ENCODE measurements around the gene MERTK.
"Not testable (repeated sequence)": the region's sequence is repeated elsewhere in the genome, so short reads cannot be mapped to it uniquely, and the experiment has no call there.

MERTK gene

DNA sequence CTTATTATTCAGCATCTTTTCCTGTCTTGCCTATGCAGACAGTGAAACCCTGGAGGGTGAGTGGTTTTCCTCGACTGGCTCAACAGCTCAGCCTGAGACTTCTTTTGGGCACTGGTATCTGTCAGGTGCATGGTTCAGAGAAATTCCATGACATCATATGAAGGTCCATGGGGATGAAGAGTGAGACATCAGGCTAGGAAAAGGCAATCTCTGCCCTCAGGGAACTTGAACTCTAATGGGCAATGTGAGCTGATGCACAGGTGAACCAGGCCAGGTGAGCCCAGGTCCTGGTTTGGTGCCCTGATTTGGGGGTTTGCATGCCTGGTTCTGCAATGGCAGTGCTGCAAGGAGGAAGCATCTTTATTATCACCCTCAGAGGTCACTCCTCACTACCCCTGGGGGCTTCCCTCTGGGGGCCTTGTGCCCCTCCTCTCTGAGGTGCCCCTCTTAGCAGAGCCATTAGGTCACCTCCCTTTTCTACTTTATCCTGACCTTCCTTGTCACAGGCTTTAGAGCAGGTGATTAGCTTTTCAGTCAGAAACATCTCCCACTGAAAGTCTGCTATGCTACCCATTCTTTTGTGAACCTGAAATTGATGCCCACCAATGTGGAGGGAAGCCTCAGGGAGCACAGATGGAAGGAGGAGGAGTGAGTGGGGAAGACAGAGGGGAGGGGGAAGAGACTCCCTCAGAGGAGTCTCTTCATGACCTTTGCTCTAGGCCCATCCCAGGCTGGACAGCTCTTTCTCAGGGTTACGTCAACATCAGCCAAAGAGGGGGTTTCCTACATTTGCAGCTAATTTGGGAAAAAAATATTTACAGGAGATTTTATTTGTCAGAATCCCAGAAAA lies 47.3 kb downstream of the MERTK start:
- peaks cover 27% of the 10 kb centered on the region for H3K27me3 Mint-ChIP-seq
- no peaks in the 10 kb centered on the region for H3K9me3 Mint-ChIP-seq
- CTCF ChIA-PET, result no interaction called here
- H3K27ac Mint-ChIP-seq, result no peak overlapping the region
- H3K4me3 Mint-ChIP-seq, result no peak overlapping the region
- DNase-seq, result no peak
- H3K36me3 Mint-ChIP-seq, result no peaks in the 10 kb centered on the region
- no peaks in the 10 kb centered on the region for H3K4me1 Mint-ChIP-seq

GRCh38 chr2:111946294-111947114 lies 48.1 kb downstream of the MERTK start:
- H3K9me3 Mint-ChIP-seq, result no peaks in the 10 kb centered on the region
- CTCF ChIA-PET, result no interaction called here
- no peak overlapping the region for H3K27ac Mint-ChIP-seq
- H3K27me3 Mint-ChIP-seq, result peaks cover 27% of the 10 kb centered on the region
- H3K4me1 Mint-ChIP-seq, result no peaks in the 10 kb centered on the region
- H3K4me3 Mint-ChIP-seq, result no peak overlapping the region
- no peaks in the 10 kb centered on the region for H3K36me3 Mint-ChIP-seq
- no peak for DNase-seq

DNA sequence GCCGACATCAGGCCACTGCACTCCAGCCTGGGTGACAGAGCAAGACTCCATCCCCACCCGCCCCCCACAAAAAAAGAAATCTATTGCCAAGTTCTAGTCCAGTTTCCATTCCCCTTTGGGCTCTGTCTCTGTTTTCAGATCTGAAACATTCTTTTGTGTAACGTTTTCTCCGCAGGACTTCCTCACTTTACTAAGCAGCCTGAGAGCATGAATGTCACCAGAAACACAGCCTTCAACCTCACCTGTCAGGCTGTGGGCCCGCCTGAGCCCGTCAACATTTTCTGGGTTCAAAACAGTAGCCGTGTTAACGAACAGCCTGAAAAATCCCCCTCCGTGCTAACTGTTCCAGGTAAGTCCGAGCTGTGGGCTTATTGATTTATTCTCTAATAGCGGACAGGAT lies 48.8 kb downstream of the MERTK start:
- Mint-ChIP-seq H3K36me3 (no peaks in the 10 kb centered on the region), H3K9me3 (no peaks in the 10 kb centered on the region), H3K27ac (no peak overlapping the region), H3K27me3 (peaks cover 21% of the 10 kb centered on the region), H3K4me1 (no peaks in the 10 kb centered on the region), H3K4me3 (no peak overlapping the region)
- CTCF ChIA-PET, result no interaction called here
- DNase-seq, result no peak

DNA sequence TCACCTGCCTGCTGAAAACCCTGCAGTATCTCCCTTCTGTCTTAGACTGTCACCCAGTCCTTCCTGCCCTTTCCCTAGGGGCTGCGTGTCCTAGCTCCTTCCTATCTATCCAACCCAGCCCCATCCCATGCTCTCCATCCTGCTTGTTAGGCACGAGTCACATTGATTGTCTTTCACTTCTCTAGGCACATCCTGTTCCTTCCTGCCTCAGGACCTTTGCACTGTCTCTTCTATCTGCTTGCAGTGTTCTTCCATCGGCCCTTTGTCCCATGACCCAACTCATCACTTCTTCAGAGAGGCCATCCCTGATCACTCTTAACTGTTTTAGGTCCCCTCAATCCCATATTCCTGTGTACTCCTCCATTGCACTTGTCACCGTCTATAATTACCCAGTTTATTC lies 50.4 kb downstream of the MERTK start:
- no peaks in the 10 kb centered on the region for H3K4me1 Mint-ChIP-seq
- CTCF ChIA-PET, result no interaction called here

GRCh38 chr2:111950236-111950635 lies 51.8 kb downstream of the MERTK start:
- no peaks in the 10 kb centered on the region for H3K4me1 Mint-ChIP-seq
- no peak for DNase-seq
- no peaks in the 10 kb centered on the region for H3K9me3 Mint-ChIP-seq
- H3K27me3 Mint-ChIP-seq, result peaks cover 12% of the 10 kb centered on the region
- no peaks in the 10 kb centered on the region for H3K36me3 Mint-ChIP-seq
- CTCF ChIA-PET, result no interaction called here
- no peak overlapping the region for H3K27ac Mint-ChIP-seq
- H3K4me3 Mint-ChIP-seq, result no peak overlapping the region

More for the DNA sequence above, 50.4 kb downstream of the MERTK start:
- Mint-ChIP-seq H3K4me3 (no peak overlapping the region), H3K27me3 (peaks cover 12% of the 10 kb centered on the region), H3K36me3 (no peaks in the 10 kb centered on the region), H3K9me3 (no peaks in the 10 kb centered on the region), H3K27ac (no peak overlapping the region)
- no peak for DNase-seq

GRCh38 chr2:111951486-111951885 lies 53.1 kb downstream of the MERTK start:
- CTCF ChIA-PET, result interaction anchor here (1.0 kb wide), 1 partner anchor 12 kb away, joined by 3 read pairs; no protein-coding TSS in a partner anchor
- Mint-ChIP-seq H3K4me3 (no peak overlapping the region), H3K4me1 (no peaks in the 10 kb centered on the region)

GRCh38 chr2:111952871-111953452 lies 54.6 kb downstream of the MERTK start:
- Mint-ChIP-seq H3K27me3 (peaks cover 18% of the 10 kb centered on the region), H3K9me3 (no peaks in the 10 kb centered on the region)
- no peak for DNase-seq

More at GRCh38 chr2:111951486-111951885, 53.1 kb downstream of the MERTK start:
- no peaks in the 10 kb centered on the region for H3K9me3 Mint-ChIP-seq
- peaks cover 13% of the 10 kb centered on the region for H3K27me3 Mint-ChIP-seq
- H3K27ac Mint-ChIP-seq, result no peak overlapping the region
- no peaks in the 10 kb centered on the region for H3K36me3 Mint-ChIP-seq
- no peak for DNase-seq

DNA sequence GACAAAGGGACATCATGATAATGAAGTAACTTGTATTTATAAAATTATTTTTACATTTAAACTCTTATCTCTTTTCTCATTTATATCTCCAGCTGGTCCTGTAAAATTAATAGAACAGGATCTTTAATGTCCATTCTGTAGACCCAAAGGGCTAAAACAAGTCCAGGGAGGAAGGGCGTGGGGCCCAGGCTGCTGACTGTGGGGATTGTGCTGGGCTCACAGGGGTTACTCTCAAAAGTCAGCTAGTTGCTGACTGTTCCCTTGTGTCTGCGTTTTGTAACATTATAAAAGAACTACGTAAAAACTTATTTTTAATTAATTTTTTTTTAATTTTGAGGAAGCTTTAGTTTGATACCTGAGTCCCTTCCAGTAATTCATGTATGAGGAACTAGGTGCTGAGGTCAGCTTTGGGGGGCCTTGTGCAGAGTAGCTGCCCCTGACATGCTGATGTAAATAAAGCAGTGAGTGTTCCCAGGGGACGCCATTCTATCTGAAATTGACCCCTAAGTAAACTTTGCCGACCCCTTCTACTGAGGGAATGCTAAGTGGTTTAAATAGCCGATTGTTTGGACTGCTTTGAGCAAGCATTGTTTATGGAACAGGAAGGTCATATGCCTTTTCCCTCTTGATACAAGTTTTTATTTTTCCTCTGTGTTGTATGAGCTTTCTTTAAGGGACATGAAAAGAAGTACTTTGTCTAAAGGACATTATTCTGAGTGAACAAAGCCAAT lies 56.4 kb downstream of the MERTK start:
- no peaks in the 10 kb centered on the region for H3K9me3 Mint-ChIP-seq
- H3K36me3 Mint-ChIP-seq, result no peaks in the 10 kb centered on the region
- H3K4me1 Mint-ChIP-seq, result no peaks in the 10 kb centered on the region
- peaks cover 13% of the 10 kb centered on the region for H3K27me3 Mint-ChIP-seq
- no peak for DNase-seq
- no peak overlapping the region for H3K27ac Mint-ChIP-seq
- H3K4me3 Mint-ChIP-seq, result no peak overlapping the region
- CTCF ChIA-PET, result no interaction called here

More at GRCh38 chr2:111952871-111953452, 54.6 kb downstream of the MERTK start:
- Mint-ChIP-seq H3K4me3 (no peak overlapping the region), H3K4me1 (no peaks in the 10 kb centered on the region), H3K27ac (no peak overlapping the region), H3K36me3 (no peaks in the 10 kb centered on the region)
- CTCF ChIA-PET, result no interaction called here

DNA sequence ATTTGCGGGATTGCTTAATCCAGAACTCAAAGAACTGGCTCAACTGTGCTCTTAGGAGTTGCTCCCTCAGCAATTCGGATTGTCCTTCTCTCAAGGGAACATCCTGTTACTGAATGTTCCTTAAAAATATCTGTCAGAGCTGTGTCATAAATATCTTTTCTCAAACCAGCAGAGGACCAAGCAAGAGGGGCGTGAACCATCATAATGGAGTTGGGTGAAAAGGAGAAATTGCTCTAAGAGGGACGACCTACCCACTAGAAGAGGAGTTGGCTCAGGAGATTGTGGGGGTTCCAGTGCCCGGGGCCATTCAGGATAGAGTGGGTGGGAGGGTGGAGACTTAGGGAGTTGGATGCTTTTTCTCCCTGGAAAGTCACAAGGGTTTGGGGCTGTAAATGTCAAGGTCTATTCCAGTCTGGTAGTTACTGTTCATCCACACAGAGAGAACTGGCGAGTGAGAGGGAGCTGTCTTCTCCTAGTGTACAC lies 59.5 kb downstream of the MERTK start:
- CTCF ChIA-PET, result no interaction called here

GRCh38 chr2:111958901-111959300 lies 60.5 kb downstream of the MERTK start:
- Mint-ChIP-seq H3K9me3 (no peaks in the 10 kb centered on the region), H3K4me3 (no peak overlapping the region), H3K36me3 (no peaks in the 10 kb centered on the region), H3K4me1 (no peaks in the 10 kb centered on the region), H3K27ac (no peak overlapping the region), H3K27me3 (peaks cover 13% of the 10 kb centered on the region)
- CTCF ChIA-PET, result no interaction called here
- DNase-seq, result no peak

More for the DNA sequence above, 59.5 kb downstream of the MERTK start:
- Mint-ChIP-seq H3K27ac (no peak overlapping the region), H3K27me3 (peaks cover 13% of the 10 kb centered on the region), H3K9me3 (no peaks in the 10 kb centered on the region), H3K36me3 (no peaks in the 10 kb centered on the region), H3K4me1 (no peaks in the 10 kb centered on the region), H3K4me3 (no peak overlapping the region)
- no peak for DNase-seq

GRCh38 chr2:111961663-111962062 lies 63.3 kb downstream of the MERTK start:
- no peak for DNase-seq
- H3K36me3 Mint-ChIP-seq, result no peaks in the 10 kb centered on the region
- no peak overlapping the region for H3K27ac Mint-ChIP-seq
- CTCF ChIA-PET, result no interaction called here
- H3K27me3 Mint-ChIP-seq, result peaks cover 19% of the 10 kb centered on the region
- no peaks in the 10 kb centered on the region for H3K4me1 Mint-ChIP-seq
- H3K9me3 Mint-ChIP-seq, result no peaks in the 10 kb centered on the region
- no peak overlapping the region for H3K4me3 Mint-ChIP-seq

GRCh38 chr2:111963086-111963485 lies 64.7 kb downstream of the MERTK start:
- H3K4me3 Mint-ChIP-seq, DNase-seq, H3K9me3 Mint-ChIP-seq, H3K36me3 Mint-ChIP-seq, H3K4me1 Mint-ChIP-seq, H3K27ac Mint-ChIP-seq, CTCF ChIA-PET: not testable (repeated sequence)
- peaks cover 17% of the 10 kb centered on the region for H3K27me3 Mint-ChIP-seq

GRCh38 chr2:111963508-111963907 lies 65.1 kb downstream of the MERTK start:
- H3K9me3 Mint-ChIP-seq, CTCF ChIA-PET, H3K36me3 Mint-ChIP-seq, H3K27ac Mint-ChIP-seq, DNase-seq, H3K4me3 Mint-ChIP-seq, H3K4me1 Mint-ChIP-seq: not testable (repeated sequence)
- H3K27me3 Mint-ChIP-seq, result peaks cover 17% of the 10 kb centered on the region

- Mint-ChIP-seq H3K27me3 (peaks cover 17% of the 10 kb centered on the region), H3K9me3 (no peaks in the 10 kb centered on the region), H3K4me1 (no peaks in the 10 kb centered on the region), H3K4me3 (no peak overlapping the region), H3K27ac (no peak overlapping the region), H3K36me3 (no peaks in the 10 kb centered on the region)
- CTCF ChIA-PET, result interaction anchor here (1.2 kb wide), 1 partner anchor 78 kb away, joined by 3 read pairs; no protein-coding TSS in a partner anchor
- no peak for DNase-seq
Observed at GRCh38 chr2:111965062-111965461, 66.7 kb downstream of the MERTK start.

Measured in activated naive CD4-positive, alpha-beta T cell treated with anti-CD3 and anti-CD28 coated beads, Interleukin-2, amount 10 ng/mL, durations not matched to agents 7 days and 5 days (primary cell).